Transverse colon (tissue), 4 donors: ENCODE results near the gene DIP2A.

Source experiments
- EP300 ChIP-seq: sonication (generic); formaldehyde crosslinking; IDR thresholded peaks from one replicate; pipeline ENCODE4 v1.6.1; 2017; ENCODE audit warnings: antibody characterized with exemption, low read depth
- POLR2A ChIP-seq: fragments of 450-650 bp; IDR thresholded peaks from one replicate; pipeline ENCODE4 v1.6.1; 2016; ENCODE audit warnings: antibody characterized with exemption, mild to moderate bottlenecking, moderate library complexity
- POLR2AphosphoS5 ChIP-seq, 3 donors: sonication (generic); formaldehyde crosslinking; IDR thresholded peaks; one replicate each; pipeline ENCODE4 v1.6.1; 2016; ENCODE audit warnings: antibody characterized with exemption in 3 of 3
- TF ChIP-seq, protein P1 (sequence below), 5 experiments: fragments of 200-600 bp in 3 of 5; fragments of 450-650 bp in 2 of 5; sonication (generic) in 3 of 5; IDR thresholded peaks; 1 replicate in 2 of 5; 2 replicates in 3 of 5; pipeline ENCODE4 v1.5.1; 2016 to 2017; ENCODE audit warnings: antibody characterized with exemption in 5 of 5, inconsistent platforms in 3 of 5, mild to moderate bottlenecking in 2 of 5, moderate library complexity in 1 of 5

GRCh38 chr21:46550116-46550941, 91.6 kb downstream of the DIP2A start:
- no peak for TF ChIP-seq POLR2A
- TF ChIP-seq, protein P1, sequence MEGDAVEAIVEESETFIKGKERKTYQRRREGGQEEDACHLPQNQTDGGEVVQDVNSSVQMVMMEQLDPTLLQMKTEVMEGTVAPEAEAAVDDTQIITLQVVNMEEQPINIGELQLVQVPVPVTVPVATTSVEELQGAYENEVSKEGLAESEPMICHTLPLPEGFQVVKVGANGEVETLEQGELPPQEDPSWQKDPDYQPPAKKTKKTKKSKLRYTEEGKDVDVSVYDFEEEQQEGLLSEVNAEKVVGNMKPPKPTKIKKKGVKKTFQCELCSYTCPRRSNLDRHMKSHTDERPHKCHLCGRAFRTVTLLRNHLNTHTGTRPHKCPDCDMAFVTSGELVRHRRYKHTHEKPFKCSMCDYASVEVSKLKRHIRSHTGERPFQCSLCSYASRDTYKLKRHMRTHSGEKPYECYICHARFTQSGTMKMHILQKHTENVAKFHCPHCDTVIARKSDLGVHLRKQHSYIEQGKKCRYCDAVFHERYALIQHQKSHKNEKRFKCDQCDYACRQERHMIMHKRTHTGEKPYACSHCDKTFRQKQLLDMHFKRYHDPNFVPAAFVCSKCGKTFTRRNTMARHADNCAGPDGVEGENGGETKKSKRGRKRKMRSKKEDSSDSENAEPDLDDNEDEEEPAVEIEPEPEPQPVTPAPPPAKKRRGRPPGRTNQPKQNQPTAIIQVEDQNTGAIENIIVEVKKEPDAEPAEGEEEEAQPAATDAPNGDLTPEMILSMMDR (IDR thresholded peaks at IDR 0.05) = no peak
- no peak for TF ChIP-seq POLR2AphosphoS5 (IDR thresholded peaks at IDR 0.05)
- no peak for TF ChIP-seq EP300
